Activated CD8-positive, alpha-beta memory T cell treated with anti-CD3 and anti-CD28 coated beads, Interleukin-2, amount 10 ng/mL, durations not matched to agents 7 days and 5 days (primary cell): ENCODE results near the gene ESF1. TPM values are rescaled to one million over a fixed set of nuclear protein-coding genes. Genes with fewer than 3 reads are reported as not detected.

Experiments used
- ATAC-seq: fragments of 150-1000 bp; cut with Tn5 transposase; one replicate; pipeline ENCODE4 v1.10.0; 2021; ENCODE audit warnings: moderate library complexity
- CTCF ChIA-PET: fragments of 350-600 bp; sonication (Branson Sonifier 250); formaldehyde crosslinking; loops from one replicate; lab custom pipeline; 2021; ENCODE audit warnings: antibody characterized with exemption; lab: Charles Lee
- DNase-seq: peaks from one replicate; pipeline ENCODE4 v3.0.0-alpha.2; 2020
- H3K27ac Mint-ChIP-seq: one replicate; pipeline ENCODE4 v1.8.0; 2021; ENCODE audit warnings: mild to moderate bottlenecking, mixed read lengths
- H3K27me3 Mint-ChIP-seq: one replicate; pipeline ENCODE4 v1.8.0; 2021; ENCODE audit warnings: mixed read lengths
- H3K36me3 Mint-ChIP-seq: one replicate; pipeline ENCODE4 v1.8.0; 2021; ENCODE audit warnings: mild to moderate bottlenecking, mixed read lengths
- H3K4me1 Mint-ChIP-seq: one replicate; pipeline ENCODE4 v1.8.0; 2021; ENCODE audit warnings: mixed read lengths
- H3K4me3 Mint-ChIP-seq: one replicate; pipeline ENCODE4 v1.8.0; 2021; ENCODE audit warnings: mild to moderate bottlenecking, moderate library complexity, mixed read lengths
- H3K9me3 Mint-ChIP-seq: one replicate; pipeline ENCODE4 v1.8.0; 2022; ENCODE audit warnings: low read depth, mixed read lengths
- total RNA-seq, 2 experiments: library from RNA; stranded (reverse); gene quantifications; one replicate each; pipeline ENCODE4 v1.2.3, GENCODE V29; 2021

ESF1 gene
- total RNA-seq, 2 experiments from 2014 or later = 11.8 to 17.3 TPM

DNA sequence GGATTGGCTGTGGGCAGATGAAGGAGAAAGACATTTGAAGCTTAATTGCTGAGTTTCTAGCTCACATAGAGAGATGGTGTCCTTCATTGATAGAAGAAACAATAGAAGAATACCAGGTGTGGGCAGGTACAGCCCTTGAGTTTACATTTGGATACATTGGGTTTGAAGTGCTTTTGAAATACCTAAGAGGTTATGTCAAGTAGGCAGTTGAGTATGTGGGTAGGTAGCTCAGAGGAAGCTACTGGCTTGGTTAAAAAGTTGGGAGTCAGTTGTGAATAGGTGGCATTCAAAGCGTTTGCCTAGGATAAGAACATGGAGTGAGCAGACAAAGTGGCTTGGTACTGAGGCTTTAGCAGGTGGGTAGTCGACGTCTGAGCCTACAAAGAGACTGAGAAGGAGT lies 25.1 kb upstream of the ESF1 start:
- DNase-seq (no peak), ATAC-seq (no peak)
- Mint-ChIP-seq H3K4me1 (no peaks in the 10 kb centered on the region), H3K9me3 (no peaks in the 10 kb centered on the region), H3K27me3 (no peaks in the 10 kb centered on the region), H3K36me3 (peaks cover 17% of the 10 kb centered on the region), H3K4me3 (no peak overlapping the region), H3K27ac (no peak overlapping the region)
- CTCF ChIA-PET = interaction anchor here (2.1 kb wide), 1 partner anchor 9 kb away, joined by 6 read pairs; no protein-coding TSS in a partner anchor

DNA sequence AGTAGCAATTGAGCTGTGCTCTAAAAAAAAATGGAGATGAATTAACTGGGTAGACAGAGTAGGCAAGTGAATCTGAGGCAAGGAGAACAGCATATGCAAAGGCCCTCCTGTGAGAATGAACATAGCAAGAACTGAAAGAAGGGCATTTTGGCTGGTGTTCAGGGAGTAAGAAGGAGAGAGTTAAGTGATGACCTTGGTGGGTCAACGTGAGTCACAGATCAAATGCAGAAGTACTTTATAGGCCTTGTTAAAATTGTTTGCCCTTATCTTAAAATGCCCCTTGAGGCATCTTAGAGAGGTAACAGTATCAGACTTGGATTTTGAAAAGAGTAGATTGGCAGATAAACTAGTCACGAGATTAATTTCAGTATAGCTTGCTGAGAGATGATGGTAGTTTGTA lies 24.7 kb upstream of the ESF1 start:
- Mint-ChIP-seq H3K36me3 (peaks cover 20% of the 10 kb centered on the region), H3K4me1 (no peaks in the 10 kb centered on the region), H3K27ac (no peak overlapping the region), H3K27me3 (no peaks in the 10 kb centered on the region), H3K4me3 (no peak overlapping the region), H3K9me3 (no peaks in the 10 kb centered on the region)
- no peak for DNase-seq
- CTCF ChIA-PET = interaction anchor here (0.9 to 2.1 kb wide), 2 partner anchors 10 to 22 kb away, joined by 3 to 6 read pairs; no protein-coding TSS in a partner anchor
- no peak for ATAC-seq

DNA sequence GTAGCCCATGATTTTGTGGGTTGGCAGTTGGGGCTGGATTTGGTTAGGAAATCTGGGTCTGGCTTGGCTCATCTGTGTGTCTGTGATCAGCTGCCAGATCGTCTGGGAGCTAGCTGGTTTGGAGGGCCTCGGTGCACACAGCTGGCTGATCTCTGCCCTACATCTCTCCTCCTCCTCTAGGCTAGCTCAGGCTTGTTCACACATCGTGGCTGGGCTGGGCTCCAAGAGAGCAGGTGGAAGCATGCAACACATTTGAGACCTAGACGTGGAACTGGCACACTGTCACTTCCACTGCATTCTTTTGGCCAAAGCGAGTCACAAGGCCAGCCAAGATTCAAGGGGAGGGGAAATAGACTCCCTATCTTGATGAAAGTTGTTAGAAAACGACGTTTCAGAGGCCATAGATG lies 16.0 kb upstream of the ESF1 start:
- peaks cover 36% of the 10 kb centered on the region for H3K36me3 Mint-ChIP-seq

DNA sequence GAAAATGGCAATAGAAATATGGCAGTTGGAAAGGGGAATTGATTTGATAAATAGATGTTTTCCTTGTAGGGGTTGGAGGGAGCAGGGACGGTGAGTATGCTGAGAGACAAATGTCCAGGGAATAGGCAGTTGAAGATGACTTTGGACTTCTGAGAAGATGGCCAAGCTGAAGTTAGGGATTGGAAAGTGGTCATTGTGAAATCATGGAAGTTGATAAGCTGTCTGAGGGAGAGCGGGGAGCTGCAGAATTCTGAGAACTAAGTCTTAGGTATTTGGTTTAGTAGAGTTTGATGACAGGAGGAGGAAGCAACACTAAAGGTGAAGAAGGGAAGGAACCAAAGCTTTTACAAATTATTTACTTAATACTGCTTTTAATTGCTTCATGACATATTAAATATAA lies 15.3 kb upstream of the ESF1 start:
- Mint-ChIP-seq H3K9me3 (no peaks in the 10 kb centered on the region), H3K27ac (peak overlapping the region; percentile 54), H3K4me1 (no peaks in the 10 kb centered on the region), H3K4me3 (no peak overlapping the region), H3K36me3 (peaks cover 40% of the 10 kb centered on the region), H3K27me3 (no peaks in the 10 kb centered on the region)
- DNase-seq (no peak), ATAC-seq (no peak)
- CTCF ChIA-PET = interaction anchor here (1.5 kb wide), 1 partner anchor 20 kb away, joined by 3 read pairs; no protein-coding TSS in a partner anchor

More for the DNA sequence above, 16.0 kb upstream of the ESF1 start:
- Mint-ChIP-seq H3K27me3 (no peaks in the 10 kb centered on the region), H3K4me1 (no peaks in the 10 kb centered on the region), H3K27ac (no peak overlapping the region), H3K4me3 (no peak overlapping the region), H3K9me3 (no peaks in the 10 kb centered on the region)
- CTCF ChIA-PET = interaction anchor here (1.5 kb wide), 1 partner anchor 19 kb away, joined by 3 read pairs; no protein-coding TSS in a partner anchor
- ATAC-seq (no peak), DNase-seq (no peak)

DNA sequence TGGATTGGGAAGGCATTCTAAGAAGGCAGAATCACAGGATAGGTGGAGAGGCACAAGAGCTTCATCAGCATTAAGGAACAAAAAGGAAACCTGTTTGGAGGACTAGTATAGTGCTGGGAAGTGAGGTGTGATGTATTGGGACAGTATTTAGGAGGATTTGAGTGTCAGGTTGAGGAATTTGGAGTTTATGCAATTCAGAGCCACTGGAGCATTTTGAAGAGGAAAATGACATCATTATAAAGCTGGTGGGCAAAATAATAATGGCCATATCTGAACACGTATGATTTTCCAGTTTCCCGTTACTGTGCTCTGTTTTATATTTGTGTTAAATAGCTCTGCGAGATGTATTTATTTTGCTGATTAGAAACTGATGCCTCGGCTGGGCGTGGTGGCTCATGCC lies 14.3 kb upstream of the ESF1 start:
- H3K4me3 Mint-ChIP-seq = no peak overlapping the region
- no peak for DNase-seq
- ATAC-seq = no peak
- H3K4me1 Mint-ChIP-seq = no peaks in the 10 kb centered on the region
- no peak overlapping the region for H3K27ac Mint-ChIP-seq
- H3K9me3 Mint-ChIP-seq = no peaks in the 10 kb centered on the region
- H3K36me3 Mint-ChIP-seq = peaks cover 44% of the 10 kb centered on the region
- no peaks in the 10 kb centered on the region for H3K27me3 Mint-ChIP-seq
- CTCF ChIA-PET = no interaction called here

DNA sequence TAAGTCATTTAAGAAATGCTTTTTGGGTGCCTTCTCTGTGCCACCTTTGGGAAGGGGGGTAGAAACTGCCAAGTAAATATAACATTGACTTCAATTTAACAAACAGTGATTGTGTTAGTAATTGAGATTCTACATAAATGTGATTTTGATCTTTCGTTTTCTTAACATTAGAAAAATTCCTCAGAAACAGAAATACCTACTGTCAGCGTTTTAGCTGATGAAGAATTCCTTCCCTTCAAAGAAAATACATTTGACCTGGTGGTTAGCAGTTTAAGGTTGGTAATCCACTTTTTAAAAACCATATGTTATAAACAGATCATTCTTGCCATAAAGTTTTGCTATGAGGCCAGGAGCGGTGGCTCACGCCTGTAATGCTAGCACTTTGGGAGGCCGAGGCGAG lies 9.9 kb upstream of the ESF1 start:
- DNase-seq (no peak), ATAC-seq (no peak)
- no peak overlapping the region for H3K4me3 Mint-ChIP-seq
- H3K9me3 Mint-ChIP-seq = no peaks in the 10 kb centered on the region
- peaks cover 46% of the 10 kb centered on the region for H3K36me3 Mint-ChIP-seq
- CTCF ChIA-PET = interaction anchor here (1.3 to 1.6 kb wide), 2 partner anchors 9 to 25 kb away, joined by 3 to 5 read pairs; partner anchors contain the start of genes ESF1 and NDUFAF5
- H3K4me1 Mint-ChIP-seq = no peaks in the 10 kb centered on the region
- H3K27me3 Mint-ChIP-seq = no peaks in the 10 kb centered on the region
- H3K27ac Mint-ChIP-seq = no peak overlapping the region

DNA sequence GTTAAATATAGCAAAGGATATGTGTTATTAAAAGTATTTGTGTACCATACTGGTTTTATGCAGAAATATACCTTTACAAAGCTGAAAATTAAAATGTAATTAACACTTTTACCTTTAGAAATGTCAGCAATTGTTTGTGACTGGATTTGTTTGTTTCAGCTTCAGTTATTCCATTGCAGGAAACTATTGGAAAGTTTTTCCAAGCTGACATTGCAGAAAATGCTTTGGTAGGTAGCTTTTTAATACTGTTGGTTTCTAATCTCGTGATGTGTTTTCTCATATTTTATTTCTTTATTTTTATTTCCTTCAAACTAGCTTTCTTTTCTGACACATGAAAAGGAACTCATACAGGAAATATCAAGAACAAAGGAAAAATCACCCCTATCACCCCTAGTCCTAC lies 8.3 kb upstream of the ESF1 start:
- ATAC-seq (no peak), DNase-seq (no peak)
- Mint-ChIP-seq H3K9me3 (no peaks in the 10 kb centered on the region), H3K4me3 (no peak overlapping the region), H3K27me3 (no peaks in the 10 kb centered on the region), H3K36me3 (peaks cover 42% of the 10 kb centered on the region), H3K4me1 (peaks cover 3% of the 10 kb centered on the region), H3K27ac (no peak overlapping the region)
- CTCF ChIA-PET = interaction anchor here (1.5 kb wide), 1 partner anchor 8 kb away, joined by 6 read pairs; the partner anchor contains the start of genes ESF1 and NDUFAF5

DNA sequence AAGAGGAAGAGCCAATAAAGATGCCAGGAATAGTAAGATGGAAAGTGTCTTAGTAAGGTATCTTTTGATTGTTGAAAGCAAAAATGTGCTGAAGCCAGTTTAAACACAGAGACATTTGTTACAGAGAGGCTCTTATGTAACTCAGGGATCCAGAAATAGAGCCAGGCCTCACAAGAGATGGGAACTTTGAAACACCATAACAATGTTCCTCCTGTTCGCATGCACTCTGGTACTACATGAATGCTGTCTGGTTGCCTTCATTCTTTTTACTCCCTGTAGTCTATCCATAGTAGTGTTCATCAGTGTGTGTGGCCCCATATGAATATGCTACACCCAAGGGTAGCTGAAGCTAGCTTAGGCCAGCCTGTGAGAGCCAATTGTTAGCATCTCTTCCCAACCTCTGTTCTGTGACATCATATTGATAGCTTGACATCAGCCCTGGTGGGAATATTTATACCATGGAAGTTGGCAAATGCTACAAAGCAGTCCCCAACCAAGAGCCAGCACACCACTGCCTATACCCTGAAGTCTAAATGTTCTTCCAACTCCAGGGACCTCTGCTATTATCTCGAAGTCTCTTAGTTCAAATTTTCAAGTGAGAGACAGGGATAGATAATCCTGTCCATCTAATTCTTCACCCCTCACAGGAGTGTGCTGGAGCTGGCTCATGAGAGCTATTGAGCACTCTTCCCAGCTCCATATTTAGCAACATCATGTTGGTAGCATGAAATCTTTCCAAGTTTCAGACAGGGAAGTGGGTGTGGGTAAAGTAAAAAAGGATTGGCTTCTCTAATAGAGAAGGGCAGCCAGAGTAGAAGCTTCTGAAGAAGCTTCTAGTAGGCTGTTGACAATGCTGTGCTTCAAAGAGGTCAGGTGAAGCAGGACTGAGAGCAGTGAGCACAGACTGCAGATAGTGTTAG lies 7.1 kb upstream of the ESF1 start:
- Mint-ChIP-seq H3K27me3 (no peaks in the 10 kb centered on the region), H3K36me3 (peaks cover 45% of the 10 kb centered on the region), H3K27ac (no peak overlapping the region), H3K9me3 (no peaks in the 10 kb centered on the region), H3K4me1 (peaks cover 10% of the 10 kb centered on the region), H3K4me3 (no peak overlapping the region)
- no peak for ATAC-seq
- no peak for DNase-seq
- CTCF ChIA-PET = interaction anchor here (1.3 kb wide), 1 partner anchor 28 kb away, joined by 3 read pairs; no protein-coding TSS in a partner anchor

DNA sequence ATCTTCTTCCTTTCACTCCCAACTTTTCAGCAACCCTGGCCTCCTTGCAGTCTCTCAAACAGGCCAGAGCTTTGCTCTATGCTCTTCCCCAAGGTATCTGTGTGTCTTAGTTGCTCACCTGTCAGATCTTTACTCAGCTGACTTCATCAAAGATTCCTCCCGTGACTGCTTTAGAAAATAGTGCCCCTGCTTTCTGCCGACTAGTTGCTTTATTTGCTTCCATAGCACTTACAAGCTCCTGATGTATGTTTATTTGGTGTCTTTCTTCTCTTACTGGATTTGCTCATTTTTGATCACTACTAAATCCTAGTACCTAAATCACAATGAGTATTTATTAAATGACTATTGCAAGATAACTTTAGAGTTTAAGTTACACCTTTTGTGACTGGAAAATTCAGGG lies 6.0 kb upstream of the ESF1 start:
- H3K9me3 Mint-ChIP-seq = no peaks in the 10 kb centered on the region
- ATAC-seq (no peak), DNase-seq (no peak)
- H3K4me3 Mint-ChIP-seq = no peak overlapping the region
- H3K4me1 Mint-ChIP-seq = peaks cover 21% of the 10 kb centered on the region
- H3K27ac Mint-ChIP-seq = no peak overlapping the region
- peaks cover 42% of the 10 kb centered on the region for H3K36me3 Mint-ChIP-seq
- H3K27me3 Mint-ChIP-seq = no peaks in the 10 kb centered on the region
- CTCF ChIA-PET = interaction anchor here (1.3 kb wide), 1 partner anchor 29 kb away, joined by 3 read pairs; no protein-coding TSS in a partner anchor

DNA sequence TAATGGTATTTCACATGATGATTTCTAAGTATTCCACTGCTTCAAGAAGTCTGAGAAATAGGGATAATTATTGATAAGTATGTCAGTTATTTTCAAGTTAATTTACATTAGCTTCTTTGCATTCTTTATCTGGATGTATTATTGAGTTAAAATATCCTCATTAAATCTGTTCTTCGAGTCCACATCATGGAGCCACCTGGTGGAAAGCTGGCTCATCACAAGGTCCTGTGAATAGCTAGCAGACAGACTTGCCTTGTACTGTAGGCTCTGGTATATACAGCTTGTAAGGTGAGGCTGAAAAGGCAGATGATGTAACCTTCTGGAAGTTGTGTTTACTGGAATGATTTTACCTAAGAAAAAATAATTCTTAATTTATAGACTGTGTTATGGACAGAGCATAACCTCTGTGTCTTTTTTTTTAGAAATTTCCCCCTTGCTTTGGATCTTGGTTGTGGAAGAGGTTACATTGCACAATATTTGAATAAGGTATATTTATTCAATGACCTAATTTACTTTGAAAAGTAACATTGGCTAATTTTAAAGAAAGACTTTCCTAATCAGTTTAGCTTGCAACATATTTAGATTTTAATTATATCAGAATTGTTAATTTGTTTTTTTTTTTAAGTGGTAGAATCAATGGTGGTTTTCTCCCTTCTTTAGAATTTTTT lies 3.6 kb upstream of the ESF1 start:
- H3K27ac Mint-ChIP-seq = no peak overlapping the region
- H3K36me3 Mint-ChIP-seq = peaks cover 30% of the 10 kb centered on the region
- no peaks in the 10 kb centered on the region for H3K9me3 Mint-ChIP-seq
- CTCF ChIA-PET = interaction anchor here (0.9 to 2.5 kb wide), 5 partner anchors 8 to 242 kb away, joined by 3 to 8 read pairs (median 3); no protein-coding TSS in a partner anchor
- DNase-seq (peak; percentile 54), ATAC-seq (no peak)
- no peaks in the 10 kb centered on the region for H3K27me3 Mint-ChIP-seq
- H3K4me1 Mint-ChIP-seq = peaks cover 27% of the 10 kb centered on the region
- H3K4me3 Mint-ChIP-seq = no peak overlapping the region

DNA sequence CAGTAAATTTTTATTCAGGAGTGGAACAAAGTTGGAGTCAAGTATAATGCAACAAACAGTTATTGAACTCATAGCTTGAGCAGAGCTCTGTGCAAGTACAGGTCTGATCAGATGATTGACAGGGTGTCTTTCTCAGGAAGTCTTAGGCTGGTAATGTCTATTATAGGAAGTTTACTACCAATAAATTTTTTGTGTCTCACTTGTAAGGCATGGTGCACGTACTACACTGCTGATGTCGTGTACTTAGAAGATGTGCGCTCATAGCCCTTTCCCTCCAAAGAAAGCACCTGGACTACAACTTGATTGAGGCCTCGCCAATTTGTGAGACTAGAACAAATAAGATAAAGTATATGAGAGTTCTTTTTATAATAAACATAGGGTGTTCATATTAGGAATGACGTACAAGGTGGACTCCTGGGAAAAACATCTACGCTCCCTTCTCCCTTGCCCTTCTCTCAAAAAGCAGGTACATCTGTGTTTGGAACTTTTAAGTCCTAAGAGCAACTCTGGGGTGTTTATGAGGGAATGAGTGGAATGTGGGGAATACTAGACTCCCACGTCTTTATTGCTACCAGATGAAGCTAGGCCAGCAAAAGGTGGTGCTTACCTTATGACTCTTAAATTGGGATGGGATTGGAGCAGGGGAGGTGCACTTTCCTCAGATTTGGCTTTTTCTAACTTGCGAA lies 1.6 kb upstream of the ESF1 start:
- peaks cover 40% of the 10 kb centered on the region for H3K36me3 Mint-ChIP-seq
- peak overlapping the region; percentile 75 for H3K27ac Mint-ChIP-seq
- ATAC-seq (no peak), DNase-seq (no peak)
- no peaks in the 10 kb centered on the region for H3K9me3 Mint-ChIP-seq
- H3K27me3 Mint-ChIP-seq = no peaks in the 10 kb centered on the region
- H3K4me3 Mint-ChIP-seq = peak overlapping the region; percentile 89
- peaks cover 37% of the 10 kb centered on the region for H3K4me1 Mint-ChIP-seq
- CTCF ChIA-PET = interaction anchor here (0.8 to 2.7 kb wide), 3 partner anchors 9 to 32 kb away, joined by 3 to 25 read pairs (median 5); no protein-coding TSS in a partner anchor

DNA sequence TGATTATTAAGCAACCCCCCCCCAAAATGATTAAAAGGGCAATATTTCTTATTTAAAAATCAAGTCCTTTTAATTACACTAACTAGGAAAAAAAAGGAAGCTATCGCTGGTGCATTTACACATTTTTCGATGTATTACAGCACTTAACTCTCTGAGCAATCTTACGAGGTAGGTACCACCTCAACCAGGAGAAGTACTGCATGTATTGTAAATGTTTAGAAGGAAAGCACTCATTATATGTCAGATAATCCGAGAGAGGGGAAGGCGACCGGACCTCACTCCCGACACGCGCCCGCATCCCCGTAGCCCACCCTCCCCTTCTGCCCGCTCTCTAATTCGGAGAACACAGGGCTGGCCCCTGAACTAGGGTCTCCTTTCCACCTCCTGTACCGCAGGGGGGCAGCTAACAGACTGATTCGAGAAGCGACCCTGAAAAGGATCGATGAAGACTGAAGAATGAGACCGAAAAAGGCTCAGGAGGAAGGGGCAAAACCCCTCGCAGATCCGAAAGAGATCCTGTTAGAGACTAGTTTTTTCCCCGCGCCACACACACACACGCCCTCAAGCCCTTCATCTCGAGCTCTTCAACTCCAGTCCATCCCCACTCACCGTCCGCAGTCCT lies 337 bp downstream of the ESF1 start:
- Mint-ChIP-seq H3K27ac (peak overlapping the region; percentile 93), H3K9me3 (no peaks in the 10 kb centered on the region), H3K4me3 (peak overlapping the region; percentile 89), H3K4me1 (peaks cover 45% of the 10 kb centered on the region), H3K36me3 (peaks cover 34% of the 10 kb centered on the region), H3K27me3 (no peaks in the 10 kb centered on the region)
- CTCF ChIA-PET = interaction anchor here (0.8 to 2.7 kb wide), 4 partner anchors 9 to 56 kb away, joined by 3 to 25 read pairs (median 6); no protein-coding TSS in a partner anchor
- peak; percentile 7 for ATAC-seq
- no peak for DNase-seq
